ENCODE measurements around the gene CFAP45.

The CFAP45 gene

DNA sequence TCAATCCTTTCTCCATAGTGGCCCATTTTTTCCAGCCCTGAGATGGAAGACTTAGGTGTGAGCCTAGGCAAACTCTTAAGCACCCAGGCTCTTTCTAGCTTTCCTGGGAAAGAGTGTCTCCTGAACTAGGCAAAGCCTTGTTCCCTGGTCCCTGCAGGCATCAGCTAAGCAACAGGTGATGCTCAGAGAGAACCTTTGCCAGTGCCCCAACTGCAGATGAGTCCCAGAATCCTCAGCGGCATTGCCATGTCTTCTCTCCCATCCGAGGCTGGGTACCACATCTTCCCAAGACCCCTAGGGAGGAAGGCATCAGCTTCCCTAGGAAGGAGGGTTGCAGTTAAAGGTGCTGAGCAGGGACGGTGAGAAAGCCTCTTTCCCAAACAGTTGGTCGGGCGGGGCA lies 29.3 kb downstream of the CFAP45 start:
- DNase-seq = no peak

DNA sequence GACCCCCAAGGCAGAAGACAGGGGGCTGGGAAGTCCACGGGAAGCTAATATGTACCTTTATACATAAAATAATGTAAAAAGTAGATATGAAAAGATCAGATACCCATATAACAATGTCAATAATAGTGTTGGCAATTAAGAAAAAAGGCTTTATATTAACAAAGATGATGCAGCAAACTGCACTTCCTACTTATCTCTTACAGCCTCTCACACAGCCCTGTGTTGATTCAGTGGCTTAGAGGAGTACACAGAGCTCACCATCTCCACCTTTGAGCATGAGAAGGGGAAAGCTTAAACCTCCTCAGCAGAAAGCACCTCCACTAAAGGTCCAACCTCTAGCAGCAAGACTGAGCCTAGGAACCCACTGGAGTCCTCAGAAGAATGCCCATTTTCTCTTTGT lies 30.4 kb downstream of the CFAP45 start:
- no peak for DNase-seq

DNA sequence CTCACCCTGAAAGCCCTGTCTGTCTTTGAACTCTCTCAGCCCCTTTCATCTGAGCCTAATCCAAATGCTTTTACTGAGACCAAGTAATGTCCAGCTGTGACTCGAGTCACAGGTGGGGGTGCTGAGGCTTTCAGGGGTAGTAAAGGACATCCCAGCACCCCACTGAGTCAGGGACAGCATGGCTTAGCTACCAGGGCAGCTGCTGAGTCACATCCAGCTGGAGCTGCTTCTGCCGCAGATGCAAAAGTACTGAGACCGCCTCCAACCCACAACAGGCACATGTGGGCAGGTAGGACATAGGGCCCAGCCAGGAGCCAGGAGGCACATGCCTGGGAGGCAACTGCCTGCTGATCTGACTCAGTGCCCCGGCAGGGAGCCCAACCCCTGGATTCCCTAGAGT lies 30.8 kb downstream of the CFAP45 start:
- DNase-seq = peak; percentile 32

DNA sequence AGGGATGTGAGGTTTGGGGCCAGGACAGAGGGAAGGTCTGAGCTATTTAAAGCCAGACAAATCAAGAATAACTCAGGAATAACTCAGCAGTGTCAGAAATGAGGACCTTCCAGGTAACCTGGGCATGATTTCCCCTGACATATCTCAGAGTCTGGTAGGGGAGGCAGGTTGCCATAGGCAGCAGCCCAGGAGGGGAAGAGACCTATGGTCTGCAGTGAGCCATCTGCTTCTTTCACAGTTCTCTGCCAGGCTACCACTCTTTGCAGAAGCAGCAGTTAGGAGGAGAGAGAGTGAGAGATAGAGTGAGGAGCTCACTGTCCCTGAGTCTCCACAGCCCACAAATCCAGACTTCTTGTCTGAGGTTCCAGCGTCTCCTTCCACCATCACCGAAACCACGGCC lies 31.2 kb downstream of the CFAP45 start:
- no peak for DNase-seq

DNA sequence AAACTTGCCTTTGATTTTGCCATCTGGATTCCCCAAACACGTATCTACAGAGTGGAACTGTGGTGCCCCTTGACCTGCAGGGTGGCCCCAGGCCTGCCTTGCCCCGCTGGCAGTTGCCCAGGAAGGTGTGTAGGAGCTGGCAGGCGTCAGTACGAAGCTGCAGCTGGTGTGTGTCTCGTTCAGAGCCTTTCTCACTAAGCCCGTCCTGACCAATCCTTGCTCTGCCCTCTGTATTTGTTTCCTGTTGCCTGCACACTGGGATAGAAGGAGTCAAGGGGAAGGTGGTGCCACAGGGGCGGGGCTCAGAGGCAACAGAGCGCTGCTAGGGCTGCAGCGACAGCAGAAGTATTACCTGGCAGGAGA lies 32.3 kb downstream of the CFAP45 start:
- no peak for DNase-seq

DNA sequence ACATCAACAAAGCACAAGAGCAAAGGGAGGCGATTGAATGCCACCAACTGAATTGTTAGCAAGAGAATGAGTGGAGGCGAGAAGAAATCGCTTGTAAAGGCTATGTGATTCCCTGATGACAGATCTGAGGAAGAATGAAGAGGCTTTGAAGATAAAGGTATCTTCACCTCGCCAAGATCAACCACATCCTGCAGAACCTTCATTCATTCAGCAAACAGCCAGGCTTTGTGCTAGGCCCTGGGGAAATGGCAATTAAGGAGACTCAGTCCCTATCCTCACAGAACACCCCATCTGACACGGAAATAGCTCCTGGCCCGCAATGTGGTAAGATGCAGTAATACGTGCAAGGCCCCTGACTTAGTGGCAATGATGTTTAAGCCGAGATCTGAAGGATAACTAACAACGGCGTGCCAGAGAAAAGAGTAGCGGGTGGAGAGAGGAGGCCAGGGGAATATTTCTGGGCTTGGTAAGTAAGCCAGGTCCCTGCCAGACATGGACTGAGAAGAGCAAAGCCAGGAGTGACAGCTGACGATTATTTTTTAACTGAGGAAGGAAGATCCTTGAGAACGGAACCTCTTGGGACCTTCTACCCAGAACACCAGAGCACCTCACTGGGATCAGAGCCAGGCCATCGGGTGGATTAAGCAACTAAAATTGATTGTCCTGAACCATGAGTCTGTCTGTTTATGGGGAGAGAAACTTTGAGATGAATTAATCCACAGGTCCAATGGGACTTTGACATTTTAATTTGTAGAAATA lies 32.9 kb downstream of the CFAP45 start:
- DNase-seq = no peak

DNA sequence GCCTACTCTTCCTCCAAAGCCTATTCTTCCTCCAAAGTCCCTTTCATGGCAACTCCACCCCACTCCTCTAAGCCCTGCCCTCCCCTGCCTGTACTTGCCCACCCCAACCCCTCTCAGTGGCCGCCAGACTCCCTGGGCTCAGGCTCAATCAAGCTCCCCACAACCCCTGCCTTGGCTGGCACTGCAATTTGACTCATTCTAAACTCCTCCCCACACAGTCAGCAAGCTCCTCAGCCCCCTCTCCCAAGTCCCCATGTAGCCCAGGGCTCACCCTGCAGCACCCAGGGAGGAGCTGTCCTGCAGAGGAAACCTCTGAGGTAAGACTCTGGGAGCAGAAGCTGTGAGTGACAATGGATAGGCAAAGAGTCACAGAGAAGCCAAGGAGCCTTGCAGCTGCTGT lies 33.9 kb downstream of the CFAP45 start:
- DNase-seq = no peak

DNA sequence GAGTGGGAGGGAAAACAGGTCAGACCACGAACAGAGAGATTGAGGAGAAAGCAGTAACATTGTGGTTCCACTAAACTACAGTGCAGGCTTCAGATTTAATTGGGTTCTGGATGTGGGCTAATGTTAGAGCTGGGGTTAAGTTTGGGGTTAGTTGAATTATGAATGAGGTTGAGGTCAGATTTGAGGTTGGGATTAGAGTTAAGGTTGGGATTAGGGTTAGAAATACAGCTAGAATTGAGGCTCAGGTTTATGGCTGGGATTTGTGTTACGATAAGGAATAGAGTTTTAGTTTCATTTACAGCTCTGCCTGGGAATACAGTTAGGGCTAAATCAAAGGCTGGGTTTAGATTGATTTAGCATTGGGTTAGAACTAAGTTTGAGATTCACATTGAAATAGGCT lies 35.7 kb downstream of the CFAP45 start:
- DNase-seq = no peak

DNA sequence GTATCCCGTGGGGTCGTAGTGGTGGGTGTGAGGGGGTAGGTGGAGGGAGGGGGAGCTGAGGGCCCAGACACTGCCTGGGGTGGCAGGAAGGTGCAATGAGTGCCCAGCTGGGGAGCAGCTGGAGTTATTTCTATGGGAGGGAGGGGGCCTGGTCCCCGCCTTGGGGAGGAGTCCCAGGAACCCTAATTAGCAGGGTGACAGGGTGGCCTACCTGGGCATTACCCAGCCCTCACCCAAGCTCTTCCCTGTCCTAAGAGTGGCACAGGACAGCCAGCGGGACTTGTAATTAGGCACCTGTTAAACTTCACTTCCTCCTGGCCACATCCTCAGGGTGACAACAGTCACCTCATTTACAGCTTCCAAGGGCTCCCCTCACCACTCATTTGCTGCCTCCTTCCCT lies 37.4 kb downstream of the CFAP45 start, which contains the start of gene VSIG8:
Gene VSIG8, minus strand, starts transcription at position 101 of the 400 bp plus-strand sequence. CDS start 136 bp downstream, outside the sequence.
- DNase-seq = no peak

DNA sequence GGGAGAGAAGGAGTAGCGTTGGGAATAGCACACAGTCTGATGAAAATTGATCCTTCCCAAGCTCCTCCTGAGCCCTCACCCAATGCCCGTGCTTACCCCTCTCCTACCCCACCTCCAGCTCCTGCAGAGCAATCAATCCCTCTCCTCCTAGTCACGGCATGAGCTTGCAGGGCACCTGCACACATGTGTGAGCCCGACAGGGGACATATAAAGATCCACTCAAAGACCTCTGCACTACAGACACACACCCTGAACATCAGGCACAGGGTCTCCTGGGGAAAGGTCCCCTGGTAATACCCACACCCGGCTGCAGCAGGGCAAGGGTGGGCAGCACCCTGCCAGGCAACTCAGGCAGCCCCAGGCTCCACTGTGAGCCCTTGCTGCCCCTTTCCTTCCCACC lies 37.9 kb downstream of the CFAP45 start:
- no peak for DNase-seq

DNA sequence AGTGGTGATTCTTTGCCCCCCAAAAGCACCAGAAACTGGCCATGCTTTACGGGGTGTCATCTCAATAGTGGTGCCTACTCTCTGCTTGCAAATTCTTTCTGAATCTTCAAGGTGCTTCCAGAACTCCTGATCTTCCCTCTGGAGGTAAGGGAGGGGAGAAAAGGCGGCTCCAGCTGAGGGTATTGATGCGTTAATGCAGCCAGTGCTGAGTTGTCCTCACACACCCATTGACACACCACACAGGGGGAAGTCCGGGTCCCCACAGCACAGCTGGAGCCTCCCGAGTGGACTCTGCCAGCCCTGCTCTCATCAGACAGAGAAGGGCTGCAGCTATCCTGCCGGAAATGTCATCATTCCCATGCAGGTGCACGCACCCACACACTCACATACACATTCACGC lies 38.7 kb downstream of the CFAP45 start:
- DNase-seq = no peak

DNA sequence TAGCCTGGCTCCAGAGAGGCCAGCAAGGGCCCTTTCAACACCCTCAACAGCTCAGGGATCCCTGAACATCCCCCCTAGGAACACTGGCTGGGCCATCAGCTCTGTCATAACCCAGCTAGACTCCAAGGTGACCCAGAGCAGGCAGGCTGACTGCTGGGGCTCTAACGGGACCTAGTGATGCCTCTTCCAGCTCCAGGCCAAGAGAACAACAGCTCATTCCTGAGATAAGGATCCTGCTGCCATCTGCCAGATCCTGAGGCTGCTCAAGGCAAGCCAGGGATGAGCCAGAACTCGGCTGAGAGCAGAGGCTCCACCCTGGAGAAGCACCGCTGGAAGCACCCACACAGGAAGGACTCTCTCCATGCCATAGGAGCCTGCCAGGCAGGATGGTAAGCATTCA lies 39.5 kb downstream of the CFAP45 start:
- DNase-seq = no peak

DNA sequence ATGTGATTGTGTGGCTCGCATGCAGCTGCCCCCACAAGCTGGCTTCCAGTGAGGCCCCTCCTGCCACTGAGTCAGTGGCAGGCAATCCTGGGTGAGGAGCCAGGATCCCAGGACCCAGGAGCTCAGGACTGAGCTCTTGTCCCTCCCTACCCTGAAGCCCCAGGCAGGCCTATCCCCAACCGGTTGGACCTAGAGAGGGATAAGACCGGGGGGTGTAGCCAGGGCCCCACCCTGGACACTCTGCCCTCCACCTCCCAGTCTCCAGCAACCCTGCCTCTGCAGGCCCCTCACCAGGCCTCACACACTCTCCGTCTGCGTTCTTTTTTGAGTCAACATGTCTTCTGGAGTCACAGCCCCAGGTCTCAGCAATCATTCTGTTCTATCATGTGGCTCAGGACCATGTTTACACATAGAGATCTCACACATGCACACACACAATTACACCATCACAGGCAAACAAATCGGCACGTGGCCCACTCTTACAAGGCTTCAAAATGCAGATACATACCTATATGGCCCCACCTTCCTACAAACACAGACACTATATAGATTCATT lies 40.1 kb downstream of the CFAP45 start:
- no peak for DNase-seq

DNA sequence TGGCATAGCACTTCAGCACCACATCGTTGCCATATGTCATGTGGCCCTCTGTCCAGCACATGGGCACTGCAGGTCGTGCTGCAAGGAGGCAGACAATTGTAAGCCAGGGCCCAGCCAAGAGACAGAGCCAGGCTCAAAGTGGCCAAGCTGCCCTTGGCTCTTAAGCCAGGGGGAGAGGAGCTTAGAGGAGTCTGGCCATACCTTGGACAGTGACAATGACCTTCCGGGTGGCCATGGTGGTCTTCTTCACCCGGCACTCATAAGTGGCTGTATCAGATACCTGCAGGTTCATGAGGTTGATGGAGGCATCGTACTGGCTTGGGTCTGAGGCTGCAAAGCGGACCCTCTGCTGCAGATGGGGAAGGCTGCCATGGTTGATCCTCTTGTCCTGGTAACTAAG lies 42.1 kb downstream of the CFAP45 start:
- DNase-seq = no peak

DNA sequence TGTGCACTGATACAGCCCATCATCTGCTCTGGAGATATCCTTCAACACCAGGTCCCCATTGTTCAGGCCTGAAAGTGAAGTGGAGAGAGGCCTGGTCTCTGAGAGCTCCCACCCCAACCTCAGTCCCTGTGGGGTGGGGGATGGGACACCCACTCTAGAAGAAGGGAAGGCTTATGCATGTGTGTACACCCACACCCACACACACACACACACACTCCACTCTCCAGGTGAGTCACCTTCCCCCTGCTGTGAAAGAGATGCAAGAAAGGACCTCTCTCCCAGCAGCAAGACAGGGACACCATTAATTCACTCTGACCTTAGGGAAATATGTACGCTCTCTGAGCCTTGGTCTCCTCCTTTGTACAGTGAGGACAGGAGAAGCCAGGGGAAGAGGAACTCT lies 43.4 kb downstream of the CFAP45 start:
- no peak for DNase-seq

DNA sequence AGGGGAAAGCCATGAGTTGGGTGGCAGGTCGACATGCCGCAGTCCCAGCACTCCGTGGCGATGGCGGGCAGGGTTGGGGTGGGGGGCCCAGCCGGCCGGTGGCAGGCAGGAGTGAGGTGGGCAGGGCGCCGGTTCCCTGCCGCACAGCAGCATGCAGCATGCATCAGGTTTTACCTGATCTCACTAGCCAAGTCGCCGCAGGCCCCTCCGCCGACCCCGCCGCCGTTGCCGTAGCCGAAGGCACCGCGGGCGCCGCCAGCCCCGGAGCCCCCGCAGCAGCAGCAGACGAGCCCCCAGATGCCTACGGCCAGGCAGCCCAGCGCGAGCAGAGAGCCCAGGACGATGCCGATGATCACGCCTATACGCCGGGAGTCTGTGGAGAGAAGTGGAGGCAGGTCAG lies 44.3 kb downstream of the CFAP45 start:
- no peak for DNase-seq

DNA sequence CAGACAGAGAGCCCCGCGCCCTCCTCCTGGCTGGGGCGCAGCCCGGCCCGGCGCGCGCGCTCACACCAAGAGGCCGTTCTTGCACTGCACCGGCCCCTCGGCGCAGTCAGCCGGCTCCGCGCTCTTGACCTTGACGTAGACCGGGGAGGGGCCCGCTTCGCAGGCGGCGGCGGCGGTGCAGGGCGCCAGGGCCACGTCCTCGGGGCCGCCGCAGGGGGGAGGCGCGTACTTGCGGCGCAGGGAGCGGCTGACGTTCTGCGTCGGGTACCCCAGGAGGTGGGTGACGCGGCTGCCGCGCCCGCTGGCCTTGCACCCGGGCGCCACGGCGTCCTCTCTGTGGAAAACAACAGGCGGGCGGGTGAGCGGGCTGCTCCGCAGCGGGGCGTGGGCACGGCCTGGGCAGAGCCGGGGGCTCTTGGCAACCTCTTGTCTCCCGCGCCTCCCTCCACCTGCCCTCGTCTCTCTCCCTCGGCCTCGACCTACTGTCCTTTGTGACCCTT lies 45.2 kb downstream of the CFAP45 start:
- DNase-seq = peak; percentile 84

DNA sequence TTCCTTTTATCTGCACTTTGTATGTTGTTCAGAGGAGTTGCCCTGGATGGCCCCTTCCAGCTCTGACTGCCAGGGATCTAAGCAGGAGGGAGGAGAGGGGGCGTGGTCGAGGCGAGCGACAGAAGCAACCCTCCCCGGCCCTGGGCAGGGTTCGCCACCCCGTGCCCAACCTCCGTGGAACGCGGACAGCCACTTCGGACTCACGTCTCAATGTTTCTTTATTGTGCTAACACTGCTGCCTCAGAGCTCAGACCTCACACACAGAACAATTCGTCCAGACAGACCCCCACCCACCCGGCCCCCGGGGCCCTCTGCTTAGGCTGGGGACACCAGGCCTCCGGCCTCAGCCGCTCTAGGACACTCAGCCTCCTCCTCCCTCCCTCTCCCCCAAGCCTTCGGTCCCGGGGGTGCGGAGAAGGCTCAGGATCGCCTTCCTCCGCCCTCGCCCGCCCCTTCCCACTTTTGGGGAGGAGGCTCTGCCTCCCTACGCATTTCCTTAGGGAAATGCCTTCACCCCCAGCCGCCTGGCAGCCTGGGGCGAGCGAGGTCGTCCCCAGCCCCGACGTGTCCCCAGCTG lies 45.8 kb downstream of the CFAP45 start:
- DNase-seq = no peak

DNA sequence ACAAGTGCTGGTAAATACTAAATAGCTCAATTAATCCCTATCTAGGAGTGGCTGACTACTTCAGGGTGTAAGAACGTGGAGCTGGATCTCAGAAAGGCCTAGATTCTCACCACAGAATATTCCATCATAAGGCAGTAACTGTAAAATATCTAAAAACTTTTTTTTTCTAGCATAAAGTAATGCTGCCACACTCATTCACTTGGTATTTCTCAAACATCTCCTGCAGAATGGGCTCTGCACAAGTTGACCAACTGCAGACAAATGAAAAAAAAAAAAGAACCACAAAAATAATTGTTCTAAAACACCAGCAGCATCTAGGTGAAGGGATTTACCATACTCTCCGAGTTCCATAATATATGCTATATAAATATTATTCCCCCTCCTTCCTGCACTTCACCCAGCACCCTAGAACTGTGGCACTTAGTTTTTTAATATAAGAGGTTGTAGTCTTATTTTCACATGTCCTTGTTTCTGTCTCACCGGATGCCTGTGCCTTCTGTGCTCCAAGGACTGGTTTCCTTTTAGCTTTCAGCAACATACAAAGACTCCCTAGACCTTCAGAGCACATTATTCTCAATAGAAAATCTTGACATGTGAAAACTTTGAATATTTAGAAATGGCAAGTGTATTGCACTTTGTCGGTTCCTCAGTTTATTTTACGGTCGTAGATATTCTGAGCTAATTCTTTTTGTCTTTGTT lies 46.4 kb downstream of the CFAP45 start:
- no peak for DNase-seq

DNA sequence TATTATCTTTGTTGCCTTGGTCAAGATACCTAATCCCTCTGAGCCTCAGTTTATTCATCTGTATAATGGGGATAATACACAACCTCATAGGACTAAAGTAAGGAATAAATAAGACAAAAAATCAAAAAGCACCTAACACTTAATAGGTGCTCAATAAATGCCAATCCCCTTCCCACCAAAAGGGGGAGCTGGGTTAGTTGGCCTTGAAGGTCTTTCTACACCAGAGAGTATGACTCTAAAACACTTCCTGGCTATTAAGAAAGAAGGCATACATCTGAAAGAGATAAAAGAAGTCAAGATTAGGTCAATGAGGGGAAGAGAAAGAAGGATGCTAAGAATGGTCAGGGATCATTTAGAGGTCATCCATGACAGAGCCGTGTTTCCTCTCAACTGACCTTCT lies 48.6 kb downstream of the CFAP45 start:
- DNase-seq = no peak

DNA sequence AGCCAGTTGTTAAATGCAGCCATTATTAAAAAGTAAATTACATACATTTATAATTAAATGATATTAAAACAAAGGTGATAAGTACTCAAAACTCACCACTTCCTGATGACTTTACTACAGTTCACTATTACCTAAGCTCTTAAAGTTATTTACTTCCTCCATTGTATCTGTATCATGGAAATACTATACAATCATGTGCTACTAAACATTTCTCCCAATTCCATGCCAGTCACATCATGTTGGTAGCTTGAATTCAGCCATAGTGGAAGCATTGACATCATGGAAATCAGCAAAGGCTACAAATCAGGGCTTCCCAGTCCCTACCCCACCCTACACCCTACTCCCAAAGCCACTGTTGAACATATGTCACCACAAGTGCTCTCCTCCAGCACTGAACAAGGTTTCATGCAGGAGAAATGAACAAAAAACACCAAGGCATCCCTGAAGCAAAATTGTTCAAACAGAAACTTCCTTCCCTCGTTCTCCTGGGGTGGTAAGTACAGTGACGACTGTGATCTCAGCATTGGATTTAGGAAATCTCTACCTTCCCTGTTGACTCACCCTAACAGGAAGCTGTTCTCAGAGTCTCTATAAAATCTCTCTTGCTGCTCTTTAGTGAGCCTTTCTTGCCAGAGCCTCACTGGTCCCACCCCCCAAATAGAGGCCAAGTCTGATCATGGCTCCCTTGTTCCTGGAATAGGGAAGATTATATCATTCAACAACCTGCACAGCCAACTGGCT lies 50.2 kb downstream of the CFAP45 start:
- no peak for DNase-seq

DNA sequence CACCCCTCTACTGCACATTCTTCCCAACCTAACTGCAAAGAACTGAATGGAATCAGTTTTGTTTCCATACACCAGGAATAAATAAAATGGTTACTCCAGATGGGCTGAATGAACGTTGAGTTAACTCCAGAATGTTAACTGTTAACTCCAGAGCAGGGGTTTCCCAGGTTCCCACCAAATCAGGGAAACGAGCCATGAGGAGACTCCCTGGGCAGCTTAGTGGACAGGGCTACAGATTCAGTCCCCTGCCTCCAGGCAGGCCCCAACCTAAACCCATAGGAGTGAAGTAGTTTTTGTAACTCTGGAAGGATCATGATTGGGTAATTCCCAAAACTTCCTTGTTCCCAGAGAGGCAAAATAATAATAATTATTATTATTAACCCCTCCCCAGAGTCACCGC lies 51.6 kb downstream of the CFAP45 start:
- DNase-seq = no peak

DNA sequence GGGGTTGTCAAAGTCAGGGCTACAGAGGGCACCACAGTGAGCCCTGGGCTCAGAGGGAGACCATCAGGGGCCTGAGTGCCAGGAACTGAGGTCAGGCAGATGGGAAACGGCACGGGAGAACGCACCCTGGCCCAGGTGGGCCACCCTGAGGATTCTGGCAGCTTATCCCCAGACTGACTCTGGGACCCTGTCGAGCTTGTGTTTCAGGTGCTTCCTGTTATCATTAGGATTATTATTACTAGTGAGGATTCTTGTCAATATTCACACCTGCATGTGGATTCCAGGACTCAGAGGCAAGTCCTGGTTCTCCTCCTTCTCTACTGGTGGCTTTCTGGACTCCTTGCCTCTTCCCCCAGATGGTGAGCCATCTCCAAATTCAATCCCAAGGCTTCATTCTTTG lies 52.7 kb downstream of the CFAP45 start:
- DNase-seq = no peak
